ENCODE measurements around the gene CRYGB.
"Not testable (repeated sequence)": the region's sequence is repeated elsewhere in the genome, so short reads cannot be mapped to it uniquely, and the experiment has no call there.

CRYGB gene

DNA sequence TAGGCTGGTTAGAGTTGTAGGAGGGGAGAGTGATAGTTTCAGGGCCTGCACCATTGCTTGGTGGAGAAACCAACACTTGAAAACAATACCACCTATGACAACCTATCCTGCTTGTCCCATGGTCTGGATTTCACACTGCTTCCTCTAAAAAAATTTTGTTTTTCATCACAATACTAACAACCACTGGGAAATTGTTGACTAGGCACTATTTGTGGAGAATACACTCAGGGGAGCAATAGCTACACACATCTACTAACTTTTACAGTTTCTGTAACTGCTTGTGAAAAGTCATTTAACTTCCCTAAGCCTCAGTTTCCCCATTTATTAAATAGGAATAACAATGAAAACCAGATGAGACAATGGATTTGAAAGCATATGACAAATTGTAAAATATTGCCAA is 4.1 kb upstream of the CRYGB start:
- no peak for DNase-seq (ENCODE audit: low read depth in 2 of 2)

DNA sequence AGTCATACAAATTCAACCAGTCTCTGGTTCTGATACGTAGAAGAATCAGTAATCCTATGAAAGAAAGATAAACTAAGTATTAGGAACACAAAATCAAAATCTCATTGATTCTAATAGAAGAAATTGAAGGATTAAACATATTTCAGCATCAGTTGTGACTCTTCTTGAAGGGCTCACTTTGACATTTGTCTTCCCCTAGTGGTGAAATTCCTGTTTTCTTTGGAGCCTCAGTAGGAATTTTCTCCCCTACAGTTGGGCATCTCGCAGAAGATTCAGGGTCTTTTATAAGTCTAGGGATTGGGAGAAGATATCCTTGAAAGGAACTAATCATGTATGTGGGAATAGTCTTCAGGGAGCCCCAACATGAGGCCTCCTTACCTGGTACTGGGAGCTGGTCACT is 2.8 kb upstream of the CRYGB start:
- no peak for DNase-seq (ENCODE audit: low read depth in 2 of 2)

DNA sequence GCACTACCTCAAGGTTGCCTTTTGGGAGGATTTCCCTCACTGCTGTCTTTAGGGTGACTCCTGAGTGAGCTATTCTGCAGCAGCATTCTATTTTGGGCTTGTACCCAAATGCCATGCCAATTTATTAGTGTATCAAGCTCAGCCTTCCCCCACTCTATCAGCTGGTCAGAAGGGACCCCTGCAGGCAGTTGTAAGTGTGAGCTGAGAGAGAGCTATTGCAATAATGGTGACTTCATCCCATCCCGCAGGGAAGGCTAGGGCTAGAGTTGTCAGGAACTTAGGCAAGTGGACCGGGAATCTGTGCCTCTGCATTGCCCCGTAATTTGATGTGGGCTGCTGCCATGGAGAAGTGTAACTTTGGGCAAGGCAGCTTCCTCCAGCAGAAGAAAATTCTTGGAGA is 1.8 kb upstream of the CRYGB start:
- DNase-seq (ENCODE audit: low read depth in 2 of 2): no peak

DNA sequence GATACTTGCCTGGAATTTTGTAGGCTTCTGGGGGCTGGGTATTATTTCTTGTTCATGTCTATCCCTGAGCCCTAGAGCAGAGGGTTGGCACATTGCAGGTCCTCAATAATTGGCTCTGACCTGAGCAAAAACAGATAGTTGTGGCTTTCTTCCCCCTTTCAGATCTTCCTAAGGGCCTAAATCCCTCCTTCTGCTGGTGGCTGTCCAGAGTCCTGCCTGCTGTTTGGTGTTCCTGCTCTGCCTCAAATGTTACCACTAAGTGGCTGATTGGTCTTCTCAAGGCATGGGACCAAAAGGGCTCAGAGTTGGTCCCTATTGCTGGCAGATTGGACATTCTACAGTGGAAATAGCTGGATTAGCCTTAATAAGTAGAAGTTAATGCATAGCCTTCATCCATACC is 1.1 kb upstream of the CRYGB start:
- DNase-seq (ENCODE audit: low read depth in 2 of 2): no peak

DNA sequence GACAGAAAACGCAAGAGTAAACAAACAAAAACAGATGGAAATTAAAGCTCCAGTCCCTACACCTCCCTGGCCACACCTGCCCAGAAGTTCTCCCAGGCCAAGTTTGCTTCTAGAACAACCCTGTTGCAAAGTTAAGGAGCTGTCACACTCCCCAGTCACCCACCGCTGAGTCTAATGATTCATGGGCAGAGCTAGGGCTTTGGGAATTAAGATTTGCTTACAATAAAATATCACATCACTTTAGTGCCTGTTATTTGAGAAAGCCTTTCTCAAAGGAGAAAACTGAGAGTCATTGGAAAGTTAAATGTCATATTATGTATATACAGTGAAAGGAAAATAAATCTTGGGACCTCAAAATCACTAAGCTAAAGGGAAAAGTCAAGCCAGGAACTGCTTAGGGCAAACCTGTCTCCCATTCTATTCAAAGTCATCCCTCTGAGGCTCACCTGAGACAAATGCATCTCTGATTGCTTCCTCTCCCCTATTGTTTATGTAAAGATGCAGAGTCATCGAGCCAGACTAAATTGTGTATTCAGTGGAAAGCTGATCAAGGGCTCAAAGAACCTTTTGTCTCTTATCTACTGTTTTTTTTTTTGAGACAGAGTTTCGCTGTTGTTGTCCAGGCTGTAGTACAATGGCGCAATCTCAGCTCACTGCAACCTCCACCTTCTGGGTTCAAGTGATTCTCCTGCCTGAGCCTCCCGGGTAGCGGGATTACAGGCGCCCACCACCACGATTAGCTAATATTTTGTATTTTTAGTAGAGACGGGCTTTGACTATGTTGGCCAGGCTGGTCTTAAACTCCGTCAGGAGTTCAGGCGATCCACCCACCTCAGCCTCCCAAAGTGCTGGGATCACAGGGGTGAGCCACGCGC is 2.8 kb downstream of the CRYGB start:
- no peak for DNase-seq (ENCODE audit: low read depth in 2 of 2)

DNA sequence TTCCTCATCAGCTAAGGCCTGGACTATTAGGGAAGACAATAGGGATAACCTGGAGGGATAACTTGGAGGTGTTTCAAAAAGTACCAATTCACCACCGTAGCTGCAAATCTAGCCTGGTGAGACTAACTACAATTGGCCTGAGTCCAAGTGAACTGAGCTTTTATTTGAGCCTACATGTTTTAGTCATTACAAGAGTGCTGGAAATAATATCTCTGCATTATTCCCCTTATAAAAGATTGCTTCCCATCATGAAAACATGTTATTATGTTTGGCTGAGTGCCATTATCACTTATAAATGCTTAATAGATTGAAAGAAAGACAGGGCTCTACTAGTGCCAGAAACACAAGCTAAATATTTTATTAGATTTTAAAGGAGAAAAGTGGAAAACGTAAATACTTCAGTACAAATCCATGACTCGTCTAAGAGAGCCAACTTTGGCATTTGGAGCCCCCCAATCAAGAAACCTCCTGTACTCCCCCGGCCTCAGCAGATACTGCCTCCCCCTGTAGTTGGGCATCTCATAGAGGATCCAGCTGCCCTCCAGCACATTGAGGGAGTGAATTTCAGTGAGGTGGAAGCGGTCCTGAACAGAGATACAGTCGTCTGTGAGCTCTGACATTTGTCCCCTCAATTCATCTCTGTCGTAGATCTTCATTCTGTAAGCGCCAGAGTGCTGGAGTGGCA is 3.6 kb downstream of the CRYGB start:
- DNase-seq (ENCODE audit: low read depth in 2 of 2): no peak

DNA sequence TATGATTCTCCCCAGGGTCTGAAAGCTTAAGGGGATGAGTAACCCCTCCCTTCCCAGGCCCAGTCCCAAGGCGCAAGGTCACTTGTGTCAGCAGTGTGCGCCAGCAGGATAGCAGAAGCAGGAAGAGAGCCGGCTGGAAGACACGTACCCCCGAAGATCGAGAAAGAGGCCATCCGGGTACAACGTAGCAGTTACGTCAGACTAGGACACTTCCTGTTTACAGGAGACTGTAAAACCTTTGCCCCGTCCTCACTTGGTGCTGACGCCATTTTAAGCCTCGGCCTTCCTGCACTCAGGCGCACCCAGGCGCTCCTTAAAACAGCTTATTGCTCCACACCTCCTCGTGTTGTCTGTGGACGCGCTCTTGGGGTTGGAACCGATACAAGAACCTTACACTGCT is 6.5 kb downstream of the CRYGB start:
- no peak for DNase-seq (ENCODE audit: low read depth in 2 of 2)

DNA sequence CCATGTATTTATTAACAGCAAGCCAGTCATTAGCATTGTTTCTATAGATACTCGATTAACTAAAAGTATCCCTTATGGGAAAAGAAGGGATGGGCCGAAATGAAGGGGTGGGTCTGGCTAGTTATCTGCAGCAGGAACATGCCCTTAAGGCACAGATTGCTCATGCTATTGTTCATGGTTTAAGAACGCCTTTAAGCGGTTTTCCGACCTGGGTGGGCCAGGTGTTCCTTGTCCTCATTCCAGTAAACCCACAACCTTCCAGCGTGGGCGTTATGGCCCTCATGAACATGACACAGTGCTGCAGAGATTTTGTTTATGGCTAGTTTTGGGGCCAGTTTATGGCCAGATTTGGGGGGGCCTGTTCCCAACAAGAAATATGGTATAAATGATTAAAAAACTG is 7.6 kb downstream of the CRYGB start:
- not testable (repeated sequence) for DNase-seq (ENCODE audit: low read depth in 2 of 2)

DNA sequence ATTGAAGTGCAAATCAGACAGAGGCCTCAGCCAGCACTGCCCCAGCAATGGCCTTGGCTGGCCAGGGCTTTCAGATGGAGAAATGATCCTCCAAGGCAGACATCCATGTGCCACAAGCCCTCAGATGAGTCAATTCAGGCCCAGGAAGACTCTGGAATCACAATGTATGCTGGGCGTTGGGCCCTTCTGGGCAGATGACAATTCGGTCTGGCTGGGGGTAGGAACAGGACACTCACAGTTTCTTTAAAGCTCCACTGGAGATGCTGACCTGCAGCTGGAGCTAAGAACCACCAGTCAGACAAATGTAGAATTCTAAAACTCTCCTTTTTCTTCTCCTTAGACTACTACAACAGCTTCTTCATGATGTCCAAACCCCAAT is 9.3 kb downstream of the CRYGB start:
- DNase-seq (ENCODE audit: low read depth in 2 of 2): no peak

DNA sequence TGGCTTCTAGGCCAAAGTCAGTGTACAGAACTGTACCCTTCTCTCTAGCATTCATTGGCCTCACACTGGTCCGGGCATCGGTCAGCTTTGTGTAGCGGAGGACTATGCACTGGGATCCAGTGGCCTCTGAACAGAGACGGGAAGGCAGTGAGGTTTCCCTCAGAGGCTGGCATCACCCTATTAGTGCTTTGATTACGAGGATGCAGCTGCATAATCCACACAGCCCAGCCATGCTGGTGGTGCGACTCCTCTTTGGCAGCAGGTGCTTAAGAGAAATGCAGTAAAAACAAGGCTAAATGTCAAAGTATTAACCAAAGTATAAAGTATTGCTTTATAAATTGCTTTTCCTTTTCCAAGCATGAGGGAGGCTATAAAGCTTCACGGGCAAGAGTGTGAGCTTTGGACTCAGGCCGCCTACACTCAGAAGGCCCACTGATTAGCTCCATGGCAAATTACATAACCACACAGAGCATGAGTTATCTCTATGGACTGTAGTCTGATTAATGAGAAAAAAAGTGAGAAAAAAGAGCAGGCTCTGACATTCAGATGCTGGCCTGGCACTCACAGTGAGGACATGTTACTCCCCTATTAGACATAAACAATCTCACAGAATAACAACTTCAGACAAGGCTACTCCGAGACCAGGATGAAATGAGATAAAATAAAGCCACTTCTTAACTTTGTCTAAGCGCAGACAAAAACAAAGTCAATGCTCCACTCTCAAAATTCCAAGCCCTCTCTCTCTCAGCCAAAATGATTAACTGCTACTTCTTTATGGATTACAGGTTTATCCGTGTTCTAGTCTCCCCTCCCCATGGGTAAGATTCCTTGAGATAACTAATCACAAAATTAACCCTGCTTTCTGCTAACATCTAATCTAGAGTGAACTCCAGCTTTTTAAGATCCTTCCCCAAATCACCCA is 9.9 kb downstream of the CRYGB start:
- no peak for DNase-seq (ENCODE audit: low read depth in 2 of 2)

DNA sequence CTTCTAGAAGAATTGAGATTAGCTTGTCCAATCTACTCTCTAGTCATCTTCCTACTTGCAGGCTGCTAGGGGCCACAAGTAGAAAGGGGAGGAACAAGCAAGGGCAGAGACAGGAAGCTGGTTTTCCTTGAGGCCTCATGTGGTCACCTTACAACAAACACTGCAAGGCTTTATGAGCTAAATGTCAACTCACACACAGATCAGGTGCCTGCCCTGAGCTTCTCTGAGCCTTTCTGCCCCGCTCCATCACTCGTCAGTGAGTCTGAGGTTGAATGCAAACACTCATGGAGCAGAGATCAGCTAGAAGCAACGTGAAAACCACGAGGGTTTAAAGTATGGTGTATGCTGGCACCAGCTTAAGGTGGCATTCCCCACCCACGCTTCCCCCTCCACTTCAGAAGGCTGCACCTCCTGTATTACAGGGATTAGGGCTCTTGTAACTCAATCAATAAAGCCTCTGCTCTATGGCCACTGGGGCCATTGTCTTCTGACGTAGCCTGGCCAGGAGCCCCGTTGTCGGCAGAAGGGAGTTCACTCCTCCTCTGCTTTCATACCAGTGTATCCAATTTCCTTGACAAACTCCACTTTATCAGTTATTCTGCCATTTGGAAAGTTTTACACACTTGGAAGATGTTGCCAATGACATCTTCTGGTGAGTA is 10.9 kb downstream of the CRYGB start:
- DNase-seq (ENCODE audit: low read depth in 2 of 2): no peak

DNA sequence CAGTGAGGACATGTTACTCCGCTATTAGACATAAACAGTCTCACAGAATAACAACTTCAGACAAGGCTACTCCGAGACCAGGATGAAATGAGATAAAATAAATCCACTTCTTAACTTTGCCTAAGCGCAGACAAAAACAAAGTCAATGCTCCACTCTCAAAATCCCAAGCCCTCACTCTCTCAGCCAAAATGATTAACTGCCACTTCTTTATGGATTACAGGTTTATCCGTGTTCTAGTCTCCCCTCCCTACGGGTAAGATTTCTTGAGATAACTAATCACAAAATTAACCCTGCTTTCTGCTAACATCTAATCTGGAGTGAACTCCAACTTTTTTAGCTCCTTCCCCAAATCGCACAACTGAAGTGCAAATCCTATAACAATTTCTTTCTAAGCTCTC is 15.2 kb downstream of the CRYGB start:
- DNase-seq (ENCODE audit: low read depth in 2 of 2): no peak

DNA sequence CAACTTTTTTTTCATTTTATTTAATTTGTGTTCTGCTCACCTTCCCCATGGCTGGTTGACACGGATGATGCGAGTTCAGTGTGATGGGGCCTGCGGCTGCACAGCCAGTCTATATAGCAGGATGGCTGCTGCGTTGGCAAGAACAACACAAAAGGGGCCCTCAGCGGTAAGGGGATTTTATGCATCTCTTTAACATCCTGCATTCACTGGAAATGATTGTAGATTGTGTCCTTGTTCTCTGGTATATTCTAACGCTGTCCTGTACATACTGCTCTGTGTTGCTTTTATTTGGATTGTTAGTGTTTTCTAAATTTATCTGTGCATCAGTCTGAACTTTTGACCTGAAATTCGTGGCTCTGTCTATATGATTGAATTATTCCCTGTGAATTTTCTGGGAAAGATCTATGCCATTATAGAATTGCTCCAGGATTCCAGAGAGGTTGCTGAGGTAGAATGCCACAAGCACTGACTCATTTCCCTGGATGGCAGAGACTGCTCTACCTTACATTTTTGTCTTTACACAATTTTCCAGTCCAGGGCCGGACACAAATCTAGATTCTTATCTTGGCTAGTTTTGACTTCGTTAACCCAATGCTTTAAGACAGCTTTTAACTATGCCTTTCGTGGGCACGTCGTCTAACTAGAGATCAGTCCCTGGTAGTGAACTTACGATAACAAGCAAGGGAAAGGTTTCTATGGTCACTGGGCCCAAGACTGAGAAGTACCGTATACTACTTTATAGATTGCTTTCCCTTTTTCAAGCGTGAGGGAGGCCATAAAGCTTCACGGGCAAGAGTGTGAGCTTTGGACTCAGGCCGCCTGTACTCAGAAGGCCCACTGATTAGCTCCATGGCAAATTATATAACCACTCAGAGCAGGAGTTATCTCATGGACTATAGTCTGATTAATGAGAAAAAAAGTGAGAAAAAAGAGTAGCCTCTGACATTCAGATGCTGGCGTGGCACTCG is 15.9 kb downstream of the CRYGB start, which contains the start of gene CRYGC:
Gene CRYGC (minus strand): TSS at position 85 of the 968 bp plus-strand sequence. CDS start 36 bp downstream, at position 49.
- no peak for DNase-seq (ENCODE audit: low read depth in 2 of 2)

DNA sequence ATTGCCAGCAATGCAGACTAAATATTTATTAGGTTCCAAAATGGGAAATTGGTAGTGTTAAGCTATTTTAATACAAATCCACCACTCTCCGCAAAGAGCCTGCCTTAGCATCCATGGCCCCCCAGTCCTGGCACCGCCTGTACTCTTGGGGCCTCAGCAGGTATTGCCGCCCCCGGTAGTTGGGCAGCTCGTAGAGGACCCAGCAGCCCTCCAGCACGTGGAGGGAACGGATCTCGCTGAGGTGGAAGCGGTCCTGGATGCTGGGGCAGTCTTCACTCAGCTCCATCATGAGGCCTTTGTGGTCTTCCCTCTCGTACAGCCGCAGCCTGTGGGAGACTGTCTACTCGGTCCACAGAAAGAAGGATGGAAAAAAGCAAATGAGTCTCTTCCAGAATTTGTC is 17.8 kb downstream of the CRYGB start:
- DNase-seq (ENCODE audit: low read depth in 2 of 2): no peak

DNA sequence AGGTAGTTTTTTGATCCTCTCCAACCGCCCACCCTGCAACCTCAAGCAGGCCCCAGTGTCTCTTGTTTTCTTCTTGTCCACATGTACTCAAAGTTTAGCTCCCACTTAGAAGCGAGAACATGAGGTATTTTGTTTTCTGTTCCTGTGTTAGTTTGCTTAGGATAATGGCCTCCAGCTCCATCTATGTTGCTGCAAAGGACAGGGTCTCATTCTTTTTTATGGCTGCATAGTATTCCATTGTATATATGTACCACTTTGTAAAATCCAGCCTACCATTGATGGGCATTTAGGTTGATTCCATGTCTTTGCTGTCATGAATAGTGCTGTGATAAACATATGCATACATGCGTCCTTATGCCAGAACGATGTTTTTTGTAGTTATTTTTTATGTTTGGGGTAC is 18.9 kb downstream of the CRYGB start:
- no peak for DNase-seq (ENCODE audit: low read depth in 2 of 2)

DNA sequence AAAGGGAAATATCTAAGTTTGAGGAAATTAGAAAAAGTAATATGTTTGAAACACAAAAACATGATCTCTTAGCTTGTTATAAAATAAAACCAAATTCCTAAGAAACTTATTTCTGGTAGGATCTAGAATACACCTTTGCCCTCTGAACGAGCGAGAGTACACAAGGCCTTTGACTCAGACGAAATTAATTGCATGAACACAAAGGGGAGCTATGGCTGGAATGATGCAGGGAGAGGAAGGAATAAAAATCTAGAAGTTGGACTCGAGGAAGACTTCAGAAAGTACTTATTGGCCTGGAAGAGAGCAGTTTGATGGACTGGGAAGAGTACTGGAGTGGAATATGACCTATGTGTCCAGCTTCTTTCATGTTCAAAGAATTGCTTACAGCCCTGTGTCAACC is 20.7 kb downstream of the CRYGB start:
- no peak for DNase-seq (ENCODE audit: low read depth in 2 of 2)

DNA sequence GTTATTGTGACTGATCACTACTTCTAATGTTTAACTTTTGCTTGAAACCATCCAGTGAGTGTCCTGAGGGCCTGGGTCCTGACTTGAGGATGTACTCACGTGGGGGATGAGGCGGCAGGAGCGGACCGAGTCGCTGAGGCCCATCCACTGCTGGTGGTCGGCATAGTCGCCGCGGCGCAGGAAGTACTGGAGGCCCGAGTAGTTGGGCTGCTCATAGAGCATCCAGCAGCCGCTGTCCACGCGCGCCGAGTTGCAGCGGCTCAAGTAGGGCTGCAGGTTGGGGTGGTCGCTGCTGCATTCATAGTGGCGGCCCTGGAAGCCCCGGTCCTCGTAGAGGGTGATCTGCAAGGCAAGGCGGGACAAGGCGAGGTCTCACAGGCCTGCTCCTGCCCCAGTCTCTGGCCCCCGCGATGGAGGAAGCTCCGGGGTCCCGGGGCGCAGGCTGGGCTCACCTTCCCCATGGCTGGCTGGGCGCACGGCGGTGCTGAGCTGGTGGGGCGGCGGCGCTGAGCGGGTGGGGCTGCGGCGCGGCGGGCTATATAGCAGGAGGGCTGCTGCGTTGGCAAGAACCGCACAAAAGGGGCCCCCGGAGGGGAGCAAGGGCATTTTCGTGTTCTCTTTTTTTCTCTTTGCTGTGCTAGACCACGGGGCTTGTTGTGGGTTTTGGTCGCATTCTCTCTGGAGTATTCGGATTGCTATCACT is 21.8 kb downstream of the CRYGB start, which contains the start of gene CRYGD:
Gene CRYGD (minus strand): TSS at position 512 of the 703 bp plus-strand sequence. CDS start 51 bp downstream, at position 461.
- DNase-seq (ENCODE audit: low read depth in 2 of 2): not testable (repeated sequence)

DNA sequence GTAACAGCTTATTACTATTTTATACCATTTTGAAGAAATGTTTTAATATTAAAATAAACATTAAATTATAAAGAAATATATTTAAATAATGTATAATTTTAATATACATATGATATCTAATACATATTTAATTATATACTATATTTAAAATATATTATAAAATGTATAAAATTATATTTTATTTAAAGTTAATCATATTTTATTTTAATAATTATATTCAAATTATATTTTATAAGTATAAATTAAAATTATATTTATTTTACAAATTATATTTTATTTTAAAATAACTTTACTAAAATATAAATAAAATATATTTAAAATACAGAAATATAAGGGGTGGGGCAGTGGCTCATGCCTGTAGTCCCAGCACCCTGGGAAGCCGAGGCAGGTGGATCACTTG is 23.7 kb downstream of the CRYGB start:
- DNase-seq (ENCODE audit: low read depth in 2 of 2): no peak

DNA sequence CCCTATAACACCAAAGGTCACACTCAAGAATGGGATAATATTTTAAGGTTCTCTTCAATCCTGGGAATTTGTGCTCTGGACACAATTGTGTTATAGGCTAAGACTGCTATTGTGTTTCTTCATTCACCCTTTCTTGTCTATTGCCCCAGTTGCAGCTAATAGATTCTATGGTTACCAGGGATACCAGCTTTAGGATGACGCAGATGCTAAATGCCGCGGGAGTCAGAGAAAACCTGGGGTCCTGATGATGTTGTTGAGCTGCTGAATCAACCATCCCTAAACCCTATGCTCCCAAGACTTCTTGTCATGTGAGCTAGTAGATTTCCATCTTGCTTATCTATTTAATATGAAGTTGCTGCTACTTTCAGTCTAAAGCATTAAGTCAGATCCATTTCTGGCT is 27.0 kb downstream of the CRYGB start:
- DNase-seq (ENCODE audit: low read depth in 2 of 2): no peak

DNA sequence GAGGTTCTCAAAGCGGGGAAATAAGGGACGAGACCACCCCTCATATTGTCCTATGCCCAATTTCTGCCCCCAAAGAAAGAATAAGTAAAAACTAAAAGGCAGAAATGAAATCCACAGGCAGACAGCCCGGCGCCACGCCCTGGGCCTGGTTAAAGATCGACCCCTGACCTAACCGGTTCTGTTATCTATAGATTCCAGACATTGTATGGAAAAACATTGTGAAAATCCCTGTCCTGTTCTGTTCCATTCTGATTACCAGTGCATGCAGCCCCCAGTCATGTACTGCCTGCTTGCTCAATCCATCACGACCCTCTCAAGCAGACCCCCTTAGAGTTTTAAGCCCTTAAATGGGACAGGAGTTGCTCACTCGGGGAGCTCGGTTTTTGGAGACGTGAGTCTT is 28.6 kb downstream of the CRYGB start:
- not testable (repeated sequence) for DNase-seq (ENCODE audit: low read depth in 2 of 2)

Measured in stimulated activated CD4-positive, alpha-beta T cell treated with anti-CD3 and anti-CD28 coated beads, Interleukin-12 subunit alpha, Interleukin-12 subunit beta, amount 100 ng/mL, for 24 hours (primary cell).